ENCODE results near the gene SMPD2.

SMPD2 gene

GRCh38 chr6:109434456-109434855 lies 6.1 kb upstream of the SMPD2 start:
- no peak for TF ChIP-seq CTCF (conservative IDR thresholded peaks at IDR 0.05)
- H3K27ac ChIP-seq, result no peak overlapping the region

GRCh38 chr6:109436041-109436440 lies 4.5 kb upstream of the SMPD2 start:
- no peak for TF ChIP-seq CTCF (conservative IDR thresholded peaks at IDR 0.05)
- H3K27ac ChIP-seq, result no peak overlapping the region

- peak; percentile 52 for TF ChIP-seq CTCF (conservative IDR thresholded peaks at IDR 0.05)
- H3K27ac ChIP-seq, result peak overlapping the region; percentile 79
These were observed 719 bp downstream of the SMPD2 start for GRCh38 chr6:109441069-109441816.

- H3K27ac ChIP-seq, result no peak overlapping the region
- no peak for TF ChIP-seq CTCF (conservative IDR thresholded peaks at IDR 0.05)
These were observed 1.9 kb downstream of the SMPD2 start for GRCh38 chr6:109442393-109442924.

GRCh38 chr6:109443425-109443950 lies 3.0 kb downstream of the SMPD2 start:
- TF ChIP-seq CTCF (conservative IDR thresholded peaks at IDR 0.05), result no peak
- no peak overlapping the region for H3K27ac ChIP-seq

GRCh38 chr6:109445382-109445781 lies 4.9 kb downstream of the SMPD2 start:
- TF ChIP-seq CTCF (conservative IDR thresholded peaks at IDR 0.05), result no peak
- H3K27ac ChIP-seq, result no peak overlapping the region

GRCh38 chr6:109446072-109446471 lies 5.5 kb downstream of the SMPD2 start:
- H3K27ac ChIP-seq, result no peak overlapping the region
- TF ChIP-seq CTCF (conservative IDR thresholded peaks at IDR 0.05), result no peak
